Body of pancreas (tissue), 4 donors: ENCODE measurements around the gene KLK8. TPM values are rescaled to one million over a fixed set of nuclear protein-coding genes. Genes with fewer than 3 reads are reported as not detected.

Experiments used
- ATAC-seq: fragments of 150-250 bp; one replicate; pipeline ENCODE4 v1.9.1; 2016
- DNase-seq, 4 donors: peaks; one replicate each; pipeline ENCODE4 v3.0.0-alpha.2; 2019
- H3K27ac ChIP-seq, 4 donors: fragments of 200-600 bp; sonication (generic); 1 replicate in 3 of 4; 2 replicates in 1 of 4; pipeline versions ENCODE4 v1.5.1 to v1.6.1; 2016 to 2019; ENCODE audit warnings: mild to moderate bottlenecking in 1 of 4, mixed read lengths in 1 of 4, moderate library complexity in 1 of 4
- H3K27me3 ChIP-seq, 2 donors: fragments of 200-600 bp; sonication (generic); one replicate each; pipeline ENCODE4 v1.6.0; 2016; ENCODE audit warnings: mild to moderate bottlenecking in 1 of 2
- H3K36me3 ChIP-seq, 2 donors: fragments of 200-600 bp; sonication (generic); replicated peaks in 1 of 2; 2 replicates each; pipeline ENCODE4 v1.5.1; 2016; ENCODE audit warnings: low read depth in 2 of 2; ENCODE audit not compliant: insufficient read depth in 1 of 2
- H3K4me1 ChIP-seq: fragments of 200-600 bp; sonication (generic); one replicate; pipeline ENCODE4 v1.6.0; 2016
- H3K4me3 ChIP-seq, 2 donors: fragments of 200-600 bp; sonication (generic); 1 replicate in 1 of 2; 2 replicates in 1 of 2; pipeline ENCODE4 v1.5.1; 2016 to 2019
- H3K9me3 ChIP-seq, 3 donors: fragments of 200-600 bp; sonication (generic); 1 replicate in 2 of 3; 2 replicates in 1 of 3; pipeline ENCODE4 v1.5.1; 2016
- POLR2A ChIP-seq, 3 donors: fragments of 450-650 bp; IDR thresholded peaks; one replicate each; pipeline ENCODE4 v1.6.1; 2016; ENCODE audit warnings: antibody characterized with exemption in 3 of 3, mild to moderate bottlenecking in 2 of 3
- WGBS, 2 donors: methylation state at CpG; one replicate each; pipeline ENCODE4 v1.1.5; 2017; 5-methylcytosine and 5-hydroxymethylcytosine counted together
- intact Hi-C: fragments of 100-400 bp; cut with DNase I; formaldehyde crosslinking; loops from one replicate; pipeline ENCODE4 v1.15.1; 2023
- total RNA-seq, 2 donors: library from RNA; depleted of rRNA; stranded (reverse); fragments of >200 nt; gene quantifications; one replicate each; pipeline ENCODE4 v1.1.0, GENCODE V29; 2016
- TF ChIP-seq, protein P1 (sequence below), 7 experiments: fragments of 450-650 bp in 4 of 7; fragments of 200-600 bp in 3 of 7; sonication (generic) in 3 of 7; IDR thresholded peaks; one replicate each; pipeline ENCODE4 v1.5.1; 2016 to 2019; ENCODE audit warnings: antibody characterized with exemption in 7 of 7

Gene KLK8
- total RNA-seq, 2 donors from 2014 or later: not detected

DNA sequence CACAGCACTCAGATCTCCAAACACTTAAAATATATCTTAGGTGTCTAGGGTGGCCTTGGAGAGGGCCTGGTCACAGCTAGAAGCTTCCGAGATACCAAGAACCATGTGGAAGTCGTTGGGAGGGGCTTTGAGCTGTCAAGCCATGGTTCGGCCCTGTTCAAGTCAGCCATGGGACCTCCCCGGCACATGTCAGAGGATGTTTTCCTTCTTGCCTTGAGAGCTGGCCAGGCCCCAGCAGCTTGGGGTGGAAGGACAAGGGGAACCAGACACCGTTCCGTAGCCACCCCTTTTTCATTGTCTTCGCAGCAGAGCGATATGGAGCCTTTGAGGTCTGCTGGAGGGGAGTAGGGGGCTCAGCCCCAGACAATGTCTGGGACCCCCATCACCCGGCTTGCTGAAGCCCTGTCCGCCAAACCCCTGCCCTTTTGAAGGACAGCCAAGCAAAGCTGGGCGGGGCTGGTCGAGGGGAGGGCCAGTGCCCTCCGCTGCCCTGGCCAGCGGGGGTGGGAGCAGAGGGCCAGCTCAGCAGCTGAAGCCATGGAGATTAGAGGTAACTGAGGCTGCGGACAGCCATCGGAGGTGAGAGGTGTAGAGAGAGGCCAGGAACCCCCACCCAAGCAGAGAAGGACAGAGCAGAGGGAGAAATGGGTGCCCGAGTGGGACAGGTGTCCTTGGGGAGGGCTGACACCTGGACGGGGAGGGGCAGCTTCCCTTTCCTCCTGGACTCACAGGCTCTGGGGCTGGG lies 24.6 kb upstream of the KLK8 start:
- peaks cover 42% of the 10 kb centered on the region for H3K4me1 ChIP-seq
- intact Hi-C loops: no loop called here
- H3K4me3 ChIP-seq: peak overlapping the region in 1 of 2 donors; percentile 38
- H3K36me3 ChIP-seq: no peaks in the 10 kb centered on the region
- H3K27me3 ChIP-seq: no peaks in the 10 kb centered on the region
- WGBS, 2 donors: 28 to 38% methylated on average over 10 to 18 of the region's 18 CpGs
- ATAC-seq: peak; percentile 49
- peak overlapping the region; percentile 58 to 88 (median 74) for H3K27ac ChIP-seq
- DNase-seq: peak; percentile 42 to 79 (median 70)
- no peaks in the 10 kb centered on the region for H3K9me3 ChIP-seq
- TF ChIP-seq, protein P1, sequence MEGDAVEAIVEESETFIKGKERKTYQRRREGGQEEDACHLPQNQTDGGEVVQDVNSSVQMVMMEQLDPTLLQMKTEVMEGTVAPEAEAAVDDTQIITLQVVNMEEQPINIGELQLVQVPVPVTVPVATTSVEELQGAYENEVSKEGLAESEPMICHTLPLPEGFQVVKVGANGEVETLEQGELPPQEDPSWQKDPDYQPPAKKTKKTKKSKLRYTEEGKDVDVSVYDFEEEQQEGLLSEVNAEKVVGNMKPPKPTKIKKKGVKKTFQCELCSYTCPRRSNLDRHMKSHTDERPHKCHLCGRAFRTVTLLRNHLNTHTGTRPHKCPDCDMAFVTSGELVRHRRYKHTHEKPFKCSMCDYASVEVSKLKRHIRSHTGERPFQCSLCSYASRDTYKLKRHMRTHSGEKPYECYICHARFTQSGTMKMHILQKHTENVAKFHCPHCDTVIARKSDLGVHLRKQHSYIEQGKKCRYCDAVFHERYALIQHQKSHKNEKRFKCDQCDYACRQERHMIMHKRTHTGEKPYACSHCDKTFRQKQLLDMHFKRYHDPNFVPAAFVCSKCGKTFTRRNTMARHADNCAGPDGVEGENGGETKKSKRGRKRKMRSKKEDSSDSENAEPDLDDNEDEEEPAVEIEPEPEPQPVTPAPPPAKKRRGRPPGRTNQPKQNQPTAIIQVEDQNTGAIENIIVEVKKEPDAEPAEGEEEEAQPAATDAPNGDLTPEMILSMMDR (IDR thresholded peaks at IDR 0.05): no peak
- TF ChIP-seq POLR2A (IDR thresholded peaks at IDR 0.05): no peak

DNA sequence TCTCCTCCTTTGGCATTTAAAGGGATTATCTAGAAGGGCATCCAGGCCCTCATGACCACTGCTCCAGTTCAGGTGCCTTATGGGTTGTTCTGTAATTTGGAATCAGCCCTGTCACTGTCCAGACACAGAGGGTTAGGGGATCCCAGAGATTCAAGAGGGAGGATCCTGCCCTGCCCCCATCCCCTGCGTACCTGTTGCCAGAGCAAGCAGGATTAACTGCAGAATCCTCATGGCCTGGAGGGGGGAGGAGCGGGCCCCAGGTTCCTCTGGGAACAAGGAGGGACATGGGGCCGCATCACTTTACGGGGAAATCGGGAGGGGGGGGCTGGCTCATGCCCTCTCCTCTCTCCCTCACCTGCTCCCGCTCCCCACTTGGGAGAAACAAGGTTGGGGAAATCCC lies 24.0 kb upstream of the KLK8 start:
- peak in 1 of 4 donors; percentile 40 for DNase-seq
- TF ChIP-seq POLR2A (IDR thresholded peaks at IDR 0.05): no peak
- TF ChIP-seq, protein P1 (IDR thresholded peaks at IDR 0.05): no peak
- ATAC-seq: no peak
- Histone ChIP-seq H3K36me3 (no peaks in the 10 kb centered on the region), H3K4me3 (no peak overlapping the region), H3K27ac (peak overlapping the region in 3 of 4 donors; percentile 58 to 88 (median 82)), H3K9me3 (no peaks in the 10 kb centered on the region), H3K27me3 (no peaks in the 10 kb centered on the region), H3K4me1 (peaks cover 42% of the 10 kb centered on the region)
- intact Hi-C loops: no loop called here
- WGBS, 2 donors: 51 to 67% methylated on average over 6 of the region's 6 CpGs

DNA sequence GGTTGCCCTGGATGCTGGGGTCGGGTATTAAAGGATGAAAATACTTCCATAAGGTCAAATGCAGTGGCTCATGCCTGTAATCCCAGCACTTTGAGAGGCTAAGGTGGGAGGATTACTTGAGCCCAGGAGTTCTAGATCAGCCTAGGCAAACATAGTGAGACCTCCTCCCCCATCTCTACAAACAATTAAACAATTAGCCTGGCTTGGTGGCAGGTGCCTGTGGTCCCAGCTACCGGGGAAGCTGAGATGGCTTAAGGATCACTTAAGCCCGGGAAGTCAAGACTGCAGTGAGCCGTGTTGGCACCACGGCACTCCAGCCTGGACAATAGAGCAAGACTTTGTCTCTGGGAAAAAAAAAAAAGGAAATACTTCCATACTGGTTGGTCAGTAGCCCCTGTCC lies 23.5 kb upstream of the KLK8 start:
- Histone ChIP-seq H3K27me3 (no peaks in the 10 kb centered on the region), H3K4me1 (peaks cover 42% of the 10 kb centered on the region), H3K4me3 (no peak overlapping the region), H3K36me3 (no peaks in the 10 kb centered on the region), H3K27ac (peak overlapping the region in 3 of 4 donors; percentile 17 to 88 (median 58)), H3K9me3 (no peaks in the 10 kb centered on the region)
- intact Hi-C loops: loop anchor here (5.0 kb wide), 1 partner anchor 72 kb away; no protein-coding TSS in a partner anchor
- no peak for ATAC-seq
- TF ChIP-seq, protein P1 (IDR thresholded peaks at IDR 0.05): no peak
- no peak for TF ChIP-seq POLR2A (IDR thresholded peaks at IDR 0.05)
- WGBS, 2 donors: 16 to 28% methylated on average over 5 of the region's 5 CpGs
- DNase-seq: no peak

DNA sequence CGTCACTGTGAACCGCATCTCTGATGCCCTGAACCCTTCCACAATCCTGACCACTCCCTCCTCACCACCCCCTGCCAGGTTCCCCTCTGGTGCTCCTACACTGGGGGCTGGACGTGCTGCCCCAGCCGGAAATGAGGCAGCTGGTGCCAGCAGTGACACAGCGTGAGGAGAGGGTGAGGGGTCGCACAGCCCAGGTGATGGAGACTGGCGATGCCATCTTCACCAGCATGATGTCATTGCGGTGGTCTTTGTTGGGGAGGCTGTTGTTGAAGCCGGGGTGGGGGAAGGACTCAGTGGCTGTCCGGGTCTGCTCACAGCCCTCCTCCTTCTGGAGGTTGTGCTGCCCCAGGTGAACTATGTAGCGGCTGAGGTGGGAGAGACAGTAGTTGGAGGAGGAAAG lies 22.5 kb upstream of the KLK8 start:
- no peak for ATAC-seq
- intact Hi-C loops: loop anchor here (5.0 kb wide), 1 partner anchor 73 kb away; no protein-coding TSS in a partner anchor
- H3K36me3 ChIP-seq: no peaks in the 10 kb centered on the region
- no peak overlapping the region for H3K27ac ChIP-seq
- peaks cover 0 to 4% of the 10 kb centered on the region in 2 donors for H3K27me3 ChIP-seq
- H3K4me1 ChIP-seq: peaks cover 51% of the 10 kb centered on the region
- H3K9me3 ChIP-seq: no peaks in the 10 kb centered on the region
- TF ChIP-seq POLR2A (IDR thresholded peaks at IDR 0.05): no peak
- TF ChIP-seq, protein P1 (IDR thresholded peaks at IDR 0.05): no peak
- no peak overlapping the region for H3K4me3 ChIP-seq
- DNase-seq: no peak
- WGBS, 2 donors: 73 to 77% methylated on average over 11 of the region's 11 CpGs
